K562 (cell line): ENCODE measurements around the gene TBC1D9. TPM values are rescaled to one million over a fixed set of nuclear protein-coding genes. Genes with fewer than 3 reads are reported as not detected.

Source experiments
- ATAC-seq: fragments of 200-7000 bp; cut with Tn5 transposase; 3 replicates; pipeline ENCODE4 v1.9.1; 2020; ENCODE audit warnings: moderate library complexity
- BruUV-seq: library from RNA; stranded (reverse); fragments of 400-500 nt; replicated peaks from 2 replicates; lab custom pipeline; 2021; lab: Mats Ljungman, UMichigan
- CTCF ChIA-PET: fragments of 300-600 bp; formaldehyde crosslinking; extraction: SDS; loops from one replicate; lab custom pipeline; 2021; ENCODE audit warnings: low intra/inter-chr PET ratio; lab: Yijun Ruan, JAX
- POLR2A ChIA-PET: fragments of 300-600, 350-650 bp; sonication (Branson Sonifier 250); formaldehyde crosslinking; extraction: SDS; loops from one replicate; lab custom pipeline; 2021; ENCODE audit warnings: antibody characterized with exemption, inconsistent platforms; lab: Yijun Ruan, JAX
- DNase-seq, 4 experiments: peaks; one replicate each; pipeline versions ENCODE4 v3.0.0 to v3.0.0-alpha.2; 2011 to 2018; ENCODE audit warnings: low spot score in 3 of 4, mixed read lengths in 3 of 4; ENCODE audit errors: extremely low read depth in 1 of 4
- FAIRE-seq: peaks from 2 replicates; lab custom pipeline; 2011; peaks lifted over from hg19 to GRCh38; lab: Jason Lieb, UNC
- H2AFZ ChIP-seq: 2 replicates; pipeline ENCODE4 v1.6.0; 2011; ENCODE audit warnings: low read depth, low read length, control low read depth, inconsistent platforms
- H3K27ac ChIP-seq: fragments of 200-600 bp; 3 replicates; pipeline ENCODE4 v1.8.0; 2011; ENCODE audit warnings: low read depth, mild to moderate bottlenecking, control low read depth, inconsistent platforms, low read length, moderate library complexity, mixed read lengths; ENCODE audit errors: extremely low read depth
- H3K27me3 ChIP-seq, 2 experiments: fragments of 300-600 bp in 1 of 2; 2 replicates in 1 of 2; 3 replicates in 1 of 2; pipeline versions ENCODE4 v1.6.0 to v1.8.0; 2011; ENCODE audit warnings: inconsistent platforms in 2 of 2, low read length in 2 of 2, mild to moderate bottlenecking in 1 of 2, mixed read lengths in 1 of 2, moderate library complexity in 1 of 2; ENCODE audit not compliant: control insufficient read depth in 2 of 2, insufficient read depth in 2 of 2
- H3K36me3 ChIP-seq: fragments of 300-600 bp; 3 replicates; pipeline ENCODE4 v1.8.0; 2011; ENCODE audit warnings: mild to moderate bottlenecking, low read length, inconsistent platforms; ENCODE audit not compliant: control insufficient read depth, insufficient read depth
- H3K4me1 ChIP-seq, 2 experiments: fragments of 200-600 bp in 1 of 2; replicated peaks in 1 of 2; 2 replicates in 1 of 2; 3 replicates in 1 of 2; pipeline versions ENCODE4 v1.5.1 to v1.8.0; 2011; ENCODE audit warnings: inconsistent platforms in 2 of 2, low read length in 2 of 2, mild to moderate bottlenecking in 1 of 2, mixed read lengths in 1 of 2, moderate library complexity in 1 of 2; ENCODE audit not compliant: control insufficient read depth in 2 of 2, insufficient read depth in 2 of 2
- H3K4me2 ChIP-seq: 2 replicates; pipeline ENCODE4 v1.6.1; 2011; ENCODE audit warnings: low read length, control low read depth, inconsistent platforms, mixed read lengths; ENCODE audit not compliant: insufficient read depth
- H3K4me3 ChIP-seq: fragments of 200-600 bp; sonication (generic), shearing (Covaris generic); 2 replicates; pipeline ENCODE4 v1.5.1; 2016; ENCODE audit warnings: control low read depth, inconsistent platforms
- H3K79me2 ChIP-seq: fragments of 200-600 bp; 3 replicates; pipeline ENCODE4 v1.8.0; 2011; ENCODE audit warnings: low read length, inconsistent platforms; ENCODE audit not compliant: control insufficient read depth, insufficient read depth
- H3K9ac ChIP-seq, 2 experiments: 2 replicates each; pipeline versions ENCODE4 v1.6.0 to v1.6.1; 2011; ENCODE audit warnings: low read depth in 2 of 2, low read length in 2 of 2, control low read depth in 1 of 2, inconsistent platforms in 1 of 2, mild to moderate bottlenecking in 1 of 2, mixed read lengths in 1 of 2; ENCODE audit not compliant: insufficient read depth in 1 of 2
- H3K9me1 ChIP-seq: one replicate; pipeline ENCODE4 v1.6.0; 2011; ENCODE audit warnings: inconsistent platforms, mild to moderate bottlenecking, low read length, moderate library complexity; ENCODE audit not compliant: control insufficient read depth, insufficient read depth
- H3K9me3 ChIP-seq: replicated peaks from 2 replicates; pipeline ENCODE4 v1.5.1; 2011; ENCODE audit warnings: low read depth, low read length, inconsistent platforms; ENCODE audit not compliant: control insufficient read depth, insufficient read depth
- H4K20me1 ChIP-seq: replicated peaks from 2 replicates; pipeline ENCODE4 v1.6.1; 2011; ENCODE audit warnings: low read length, inconsistent platforms, mixed read lengths; ENCODE audit not compliant: control insufficient read depth, insufficient read depth
- ARID1B ChIP-seq: fragments of 450-650 bp; IDR thresholded peaks from 2 replicates; pipeline ENCODE4 v1.6.1; 2016; ENCODE audit warnings: antibody characterized with exemption, mild to moderate bottlenecking, inconsistent platforms
- CC2D1A ChIP-seq: fragments of 450-650 bp; IDR thresholded peaks from 2 replicates; pipeline ENCODE4 v1.6.1; 2017; ENCODE audit warnings: mild to moderate bottlenecking
- NEUROD1 ChIP-seq: fragments of 150-350 bp; IDR thresholded peaks from 2 replicates; pipeline ENCODE4 v1.6.1; 2014; ENCODE audit warnings: borderline replicate concordance, low read length, low read depth; ENCODE audit not compliant: partially characterized antibody
- PHF8 ChIP-seq: fragments of 200-600 bp; sonication (generic); IDR thresholded peaks from 2 replicates; pipeline ENCODE4 v1.6.1; 2012; ENCODE audit warnings: mixed run types, mild to moderate bottlenecking, inconsistent platforms, low read length, moderate library complexity, borderline replicate concordance
- in situ Hi-C: fragments of 300-500 bp; cut with MboI; formaldehyde crosslinking; loops from 4 replicates; pipeline ENCODE4 v1.15.0; 2018; ENCODE audit warnings: inconsistent platforms, mixed read lengths
- intact Hi-C: fragments of 100-400 bp; cut with micrococcal nuclease; formaldehyde crosslinking; loops from 2 replicates; pipeline ENCODE4 v1.14.2; 2022
- polyA plus RNA-seq, 8 experiments: library from polyadenylated mRNA; depleted of rRNA in 4 of 8; stranded (reverse) in 5 of 8; unstranded in 3 of 8; fragments of >200 nt; fragmentation: Nextera tagmentation in 2 of 8; fragmentation: Illumina TruSeq in 1 of 8; extraction: Ambion mirVana in 2 of 8; extraction: Trizol in 1 of 8; gene quantifications; 2 replicates each; pipeline versions ENCODE4 v1.2.1 to v1.2.3, GENCODE V29; 2011 to 2014; ENCODE audit warnings: inconsistent platforms in 1 of 8, missing spikeins in 1 of 8
- total RNA-seq, 7 experiments: library from RNA; depleted of rRNA in 6 of 7; stranded (reverse); fragments of >200 nt in 6 of 7; fragmentation: Illumina TruSeq in 2 of 7; extraction: Trizol in 2 of 7; gene quantifications; 2 replicates each; pipeline versions ENCODE4 v1.2.1 to v1.2.3, GENCODE V29; 2011 to 2021; ENCODE audit warnings: low replicate concordance in 1 of 7
- TF ChIP-seq, protein P1 (sequence below): sonication (generic); formaldehyde crosslinking; IDR thresholded peaks from 2 replicates; pipeline ENCODE4 v1.8.0; 2023; ENCODE audit warnings: mild to moderate bottlenecking, missing genetic modification reagents

TBC1D9 gene
- total and polyA plus RNA-seq, 9 of the 15 experiments (the other 6 are each of a cell fraction or from before 2014, with no cell fraction given) = 0.13 TPM; not detected in 8

DNA sequence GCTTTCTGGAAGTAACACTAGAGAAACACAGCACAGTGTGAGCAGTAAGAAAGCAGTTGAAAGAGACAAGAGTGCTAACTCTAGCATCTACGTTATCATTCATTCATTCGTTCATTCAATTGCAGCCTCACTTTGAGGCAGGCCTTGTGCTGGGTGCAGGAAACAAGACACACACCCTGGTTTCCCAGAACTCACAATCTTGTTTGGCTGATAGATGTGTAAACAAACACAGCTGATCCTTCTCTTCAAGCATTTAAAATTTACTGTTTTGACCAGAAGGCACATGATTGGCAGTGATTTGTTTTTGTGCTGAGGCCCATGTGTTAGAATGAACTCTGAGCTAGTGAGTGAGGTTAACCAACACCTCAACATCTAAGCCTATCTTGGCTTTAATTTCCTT is 20.4 kb upstream of the TBC1D9 start (continued):
- TF ChIP-seq CC2D1A = no peak

DNA sequence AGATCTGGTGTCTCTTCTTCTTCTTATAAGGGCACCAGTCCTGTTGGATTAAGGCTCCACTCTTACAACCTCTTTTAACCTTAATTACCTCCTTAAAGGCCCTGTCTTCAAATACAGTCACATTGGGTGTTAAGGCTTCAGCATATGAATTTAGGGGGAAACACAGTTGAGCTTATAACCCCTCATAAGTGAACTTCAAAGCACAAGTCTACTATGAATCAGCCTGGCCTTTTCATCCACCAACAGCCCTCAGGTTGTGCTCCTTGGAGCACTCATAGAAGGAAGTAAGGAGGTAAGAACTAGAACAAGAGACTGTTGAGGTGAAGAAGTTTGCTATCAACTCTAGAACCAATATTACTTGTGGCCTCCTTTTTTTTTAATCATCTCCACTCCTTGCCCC is 18.8 kb upstream of the TBC1D9 start:
- Histone ChIP-seq H2AFZ (no peak overlapping the region), H3K9me1 (no peaks in the 10 kb centered on the region), H3K4me1 (no peaks in the 10 kb centered on the region), H3K4me2 (no peak overlapping the region), H3K9me3 (no peaks in the 10 kb centered on the region), H3K79me2 (no peaks in the 10 kb centered on the region), H3K36me3 (no peaks in the 10 kb centered on the region), H3K27ac (no peak overlapping the region), H4K20me1 (no peaks in the 10 kb centered on the region), H3K27me3 (no peaks in the 10 kb centered on the region), H3K9ac (no peak overlapping the region), H3K4me3 (no peak overlapping the region)
- no TSS peak for BruUV-seq
- ATAC-seq (no peak), DNase-seq (no peak), FAIRE-seq (no peak)
- ChIA-PET POLR2A (no interaction called here), CTCF (no interaction called here)
- TF ChIP-seq PHF8 (no peak), NEUROD1 (no peak), ARID1B (no peak)
- TF ChIP-seq, protein P1, sequence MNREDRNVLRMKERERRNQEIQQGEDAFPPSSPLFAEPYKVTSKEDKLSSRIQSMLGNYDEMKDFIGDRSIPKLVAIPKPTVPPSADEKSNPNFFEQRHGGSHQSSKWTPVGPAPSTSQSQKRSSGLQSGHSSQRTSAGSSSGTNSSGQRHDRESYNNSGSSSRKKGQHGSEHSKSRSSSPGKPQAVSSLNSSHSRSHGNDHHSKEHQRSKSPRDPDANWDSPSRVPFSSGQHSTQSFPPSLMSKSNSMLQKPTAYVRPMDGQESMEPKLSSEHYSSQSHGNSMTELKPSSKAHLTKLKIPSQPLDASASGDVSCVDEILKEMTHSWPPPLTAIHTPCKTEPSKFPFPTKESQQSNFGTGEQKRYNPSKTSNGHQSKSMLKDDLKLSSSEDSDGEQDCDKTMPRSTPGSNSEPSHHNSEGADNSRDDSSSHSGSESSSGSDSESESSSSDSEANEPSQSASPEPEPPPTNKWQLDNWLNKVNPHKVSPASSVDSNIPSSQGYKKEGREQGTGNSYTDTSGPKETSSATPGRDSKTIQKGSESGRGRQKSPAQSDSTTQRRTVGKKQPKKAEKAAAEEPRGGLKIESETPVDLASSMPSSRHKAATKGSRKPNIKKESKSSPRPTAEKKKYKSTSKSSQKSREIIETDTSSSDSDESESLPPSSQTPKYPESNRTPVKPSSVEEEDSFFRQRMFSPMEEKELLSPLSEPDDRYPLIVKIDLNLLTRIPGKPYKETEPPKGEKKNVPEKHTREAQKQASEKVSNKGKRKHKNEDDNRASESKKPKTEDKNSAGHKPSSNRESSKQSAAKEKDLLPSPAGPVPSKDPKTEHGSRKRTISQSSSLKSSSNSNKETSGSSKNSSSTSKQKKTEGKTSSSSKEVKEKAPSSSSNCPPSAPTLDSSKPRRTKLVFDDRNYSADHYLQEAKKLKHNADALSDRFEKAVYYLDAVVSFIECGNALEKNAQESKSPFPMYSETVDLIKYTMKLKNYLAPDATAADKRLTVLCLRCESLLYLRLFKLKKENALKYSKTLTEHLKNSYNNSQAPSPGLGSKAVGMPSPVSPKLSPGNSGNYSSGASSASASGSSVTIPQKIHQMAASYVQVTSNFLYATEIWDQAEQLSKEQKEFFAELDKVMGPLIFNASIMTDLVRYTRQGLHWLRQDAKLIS (CRISPR knock-in tag) = no peak
- in situ Hi-C loops (no loop called here), intact Hi-C loops (no loop called here)
